ENCODE measurements around the gene BRME1.

The BRME1 gene

GRCh38 chr19:13877303-13877702 is 28.6 kb downstream of the BRME1 start (continued):
- no peak for TF ChIP-seq MYNN (tag by site-specific recombination; IDR thresholded peaks at IDR 0.05; ENCODE audit: borderline replicate concordance)
- no peak for TF ChIP-seq ZSCAN18 (tag by site-specific recombination; IDR thresholded peaks at IDR 0.05)
- no peak for TF ChIP-seq ZNF426 (tag by site-specific recombination; IDR thresholded peaks at IDR 0.05)

DNA sequence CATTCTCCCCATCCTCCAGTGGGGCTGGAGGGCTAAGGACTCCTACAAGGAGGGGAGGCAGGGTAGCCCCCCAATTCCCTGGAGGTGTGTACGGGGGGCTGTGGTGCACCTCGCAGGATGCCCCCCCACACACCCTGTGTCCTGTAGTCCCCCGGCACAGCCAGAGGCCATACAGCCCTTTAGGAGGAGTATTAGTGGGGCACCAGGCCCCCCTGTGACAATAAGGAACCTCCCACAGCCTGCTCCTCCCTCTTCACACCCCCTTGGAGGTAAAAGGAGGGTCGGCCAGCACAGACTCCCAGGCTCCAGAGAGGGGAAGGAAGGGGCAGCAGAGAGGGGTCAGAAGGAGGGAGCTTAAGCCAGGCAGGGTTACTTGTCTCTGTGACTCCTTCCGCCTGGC is 29.1 kb downstream of the BRME1 start, which contains the start of gene NANOS3:
Gene NANOS3, plus strand, starts transcription at position 301 of the 400 bp plus-strand sequence. CDS start 115 bp downstream, outside the sequence.
- Histone ChIP-seq H3K4me1 (ENCODE audit: control insufficient read depth, insufficient read depth, low read length) (0 out of 2 replicates have a peak, but pooled peaks cover 2% of the 10 kb centered on the region), H3K9me3 (ENCODE audit: control insufficient read depth, insufficient read depth, low read depth, low read length) (no peaks in the 10 kb centered on the region), H3K36me3 (ENCODE audit: control insufficient read depth in 2 of 2, insufficient read depth in 1 of 2, low read length in 2 of 2) (no peaks in the 10 kb centered on the region), H3K27ac (ENCODE audit: extremely low read depth, low read depth, low read length) (no peak within 1 kb of the TSS), H3K4me3 (ENCODE audit: low read depth, low read length) (no peak within 1 kb of the TSS)
- CTCF ChIA-PET, result interaction anchor here (0.6 to 1.1 kb wide), 3 partner anchors 14 to 511 kb away, joined by 3 to 4 read pairs (median 3); no protein-coding TSS in a partner anchor
- TF ChIP-seq, protein P1, sequence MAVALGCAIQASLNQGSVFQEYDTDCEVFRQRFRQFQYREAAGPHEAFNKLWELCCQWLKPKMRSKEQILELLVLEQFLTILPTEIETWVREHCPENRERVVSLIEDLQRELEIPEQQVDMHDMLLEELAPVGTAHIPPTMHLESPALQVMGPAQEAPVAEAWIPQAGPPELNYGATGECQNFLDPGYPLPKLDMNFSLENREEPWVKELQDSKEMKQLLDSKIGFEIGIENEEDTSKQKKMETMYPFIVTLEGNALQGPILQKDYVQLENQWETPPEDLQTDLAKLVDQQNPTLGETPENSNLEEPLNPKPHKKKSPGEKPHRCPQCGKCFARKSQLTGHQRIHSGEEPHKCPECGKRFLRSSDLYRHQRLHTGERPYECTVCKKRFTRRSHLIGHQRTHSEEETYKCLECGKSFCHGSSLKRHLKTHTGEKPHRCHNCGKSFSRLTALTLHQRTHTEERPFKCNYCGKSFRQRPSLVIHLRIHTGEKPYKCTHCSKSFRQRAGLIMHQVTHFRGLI (tag by site-specific recombination; IDR thresholded peaks at IDR 0.05), result no peak
- no peak for TF ChIP-seq ZNF169 (tag by site-specific recombination; IDR thresholded peaks at IDR 0.05)
- peak; percentile 43 for TF ChIP-seq GLIS1 (tag by site-specific recombination; IDR thresholded peaks at IDR 0.05)
- POLR2A ChIA-PET, result interaction anchor here (1.8 kb wide), 1 partner anchor 260 kb away, joined by 4 read pairs; the partner anchor contains the start of gene ASF1B

DNA sequence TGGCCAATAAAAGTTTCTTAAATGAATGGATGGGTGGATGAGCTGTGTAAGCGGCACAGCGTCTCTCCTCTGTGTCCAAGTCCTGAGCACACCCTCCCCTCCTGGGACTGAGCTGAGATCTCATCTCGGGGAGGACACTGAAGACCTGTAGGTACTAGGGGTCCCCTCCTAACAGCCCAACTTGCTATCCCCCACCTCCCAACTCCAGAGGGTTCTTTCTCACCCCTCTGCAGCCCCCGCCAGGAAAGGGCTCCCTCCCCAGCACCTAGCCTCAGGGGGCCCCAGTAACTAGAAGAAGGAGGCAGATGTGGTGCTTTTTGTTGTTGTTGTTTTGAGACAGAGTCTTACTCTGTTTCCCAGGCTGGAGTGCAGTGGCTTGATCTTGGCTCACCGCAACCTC is 30.1 kb downstream of the BRME1 start:
- ChIA-PET CTCF (no interaction called here), POLR2A (interaction anchor here (1.8 kb wide), 1 partner anchor 261 kb away, joined by 4 read pairs; the partner anchor contains the start of gene ASF1B)
- H3K27ac ChIP-seq (ENCODE audit: extremely low read depth, low read depth, low read length), result no peak overlapping the region

More for the DNA sequence above, 30.1 kb downstream of the BRME1 start:
- H3K4me1 ChIP-seq (ENCODE audit: control insufficient read depth, insufficient read depth, low read length), result 0 out of 2 replicates have a peak, but pooled peaks cover 2% of the 10 kb centered on the region
- TF ChIP-seq ZBTB8A (tag by site-specific recombination; IDR thresholded peaks at IDR 0.05), result no peak
- TF ChIP-seq HIC1 (tag by site-specific recombination; IDR thresholded peaks at IDR 0.05), result no peak
- no peak for TF ChIP-seq FEZF1 (tag by site-specific recombination; IDR thresholded peaks at IDR 0.05)
- no peak for TF ChIP-seq ZNF239 (tag by site-specific recombination; IDR thresholded peaks at IDR 0.05)
- TF ChIP-seq ZIC2 (tag by site-specific recombination; IDR thresholded peaks at IDR 0.05), result no peak
- no peak for TF ChIP-seq ZNF366 (tag by site-specific recombination; conservative IDR thresholded peaks at IDR 0.05)
- TF ChIP-seq ZNF184 (tag by site-specific recombination; IDR thresholded peaks at IDR 0.05), result no peak
- TF ChIP-seq ZNF302 (tag by site-specific recombination; IDR thresholded peaks at IDR 0.05; ENCODE audit: low read depth), result no peak
- TF ChIP-seq ZNF664 (tag by site-specific recombination; IDR thresholded peaks at IDR 0.05), result no peak
- TF ChIP-seq GFI1B (tag by site-specific recombination; IDR thresholded peaks at IDR 0.05), result no peak
- TF ChIP-seq ZNF629 (tag by site-specific recombination; IDR thresholded peaks at IDR 0.05), result no peak
- TF ChIP-seq ZNF596 (tag by site-specific recombination; IDR thresholded peaks at IDR 0.05), result no peak
- no peaks in the 10 kb centered on the region for H3K36me3 ChIP-seq (ENCODE audit: control insufficient read depth in 2 of 2, insufficient read depth in 1 of 2, low read length in 2 of 2)
- no peak overlapping the region for H3K4me3 ChIP-seq (ENCODE audit: low read depth, low read length)
- H3K9me3 ChIP-seq (ENCODE audit: control insufficient read depth, insufficient read depth, low read depth, low read length), result no peaks in the 10 kb centered on the region

Data from HEK293 (cell line).